ENCODE measurements around the gene ITGA5.

The ITGA5 gene

GRCh38 chr12:54386403-54387113, 32.5 kb downstream of the ITGA5 start:
- no peak for DNase-seq

- no peak for DNase-seq
These were observed 33.7 kb downstream of the ITGA5 start for GRCh38 chr12:54385251-54385914.

- DNase-seq: no peak
These were observed 34.5 kb downstream of the ITGA5 start, which contains the start of gene ZNF385A for GRCh38 chr12:54384591-54385041. TSS of gene ZNF385A (minus strand) at chr12:54384733. CDS start at chr12:54384514, 219 bp downstream.

- DNase-seq: no peak
These were observed 35.9 kb downstream of the ITGA5 start for GRCh38 chr12:54383041-54383609.

GRCh38 chr12:54381136-54381535, 37.9 kb downstream of the ITGA5 start:
- DNase-seq: no peak

- peak; percentile 88 for DNase-seq
These were observed 39.5 kb downstream of the ITGA5 start for GRCh38 chr12:54379398-54380201.

- no peak for DNase-seq
These were observed 40.2 kb downstream of the ITGA5 start for GRCh38 chr12:54378796-54379397.

- no peak for DNase-seq
These were observed 41.1 kb downstream of the ITGA5 start for GRCh38 chr12:54377797-54378515.

GRCh38 chr12:54377007-54377406, 42.1 kb downstream of the ITGA5 start:
- no peak for DNase-seq

GRCh38 chr12:54376596-54376995, 42.5 kb downstream of the ITGA5 start:
- DNase-seq: no peak

- no peak for DNase-seq
These were observed 43.8 kb downstream of the ITGA5 start for GRCh38 chr12:54375259-54375579.

- no peak for DNase-seq
These were observed 44.4 kb downstream of the ITGA5 start for GRCh38 chr12:54374562-54375258.

- DNase-seq: no peak
These were observed 45.2 kb downstream of the ITGA5 start for GRCh38 chr12:54373649-54374561.

- no peak for DNase-seq
These were observed 46.8 kb downstream of the ITGA5 start for GRCh38 chr12:54372113-54372806.

GRCh38 chr12:54371328-54372112, 47.5 kb downstream of the ITGA5 start:
- DNase-seq: no peak

- DNase-seq: peak; percentile 18
These were observed 48.8 kb downstream of the ITGA5 start for GRCh38 chr12:54370171-54370730.

GRCh38 chr12:54369597-54370131, 49.4 kb downstream of the ITGA5 start:
- no peak for DNase-seq

All from activated gamma-delta T cell treated with Interleukin-2 at 50 U/mL for 16 hours (primary cell).